Measurements from ENCODE around the gene TMEM161B.

The TMEM161B gene

GRCh38 chr5:88256872-88257271 lies 11.8 kb downstream of the TMEM161B start:
- no peak for TF ChIP-seq PPARA (CRISPR knock-in tag; IDR thresholded peaks at IDR 0.05; ENCODE audit: borderline replicate concordance)
- no peak for TF ChIP-seq BACH2 (CRISPR knock-in tag; IDR thresholded peaks at IDR 0.05; ENCODE audit: borderline replicate concordance)
- TF ChIP-seq SNAI2 (CRISPR knock-in tag; IDR thresholded peaks at IDR 0.05) = no peak
- no peak for TF ChIP-seq ZFP3 (CRISPR knock-in tag; IDR thresholded peaks at IDR 0.05)
- TF ChIP-seq TOX (CRISPR knock-in tag; IDR thresholded peaks at IDR 0.05; ENCODE audit: borderline replicate concordance) = no peak
- no peak for TF ChIP-seq OSR1 (CRISPR knock-in tag; IDR thresholded peaks at IDR 0.05)
- TF ChIP-seq ESRRG (CRISPR knock-in tag; IDR thresholded peaks at IDR 0.05) = no peak
- no peak for TF ChIP-seq CREB5 (CRISPR knock-in tag; IDR thresholded peaks at IDR 0.05; ENCODE audit: low read depth)
- no peak for TF ChIP-seq TCF4 (CRISPR knock-in tag; IDR thresholded peaks at IDR 0.05; ENCODE audit: borderline replicate concordance)
- TF ChIP-seq ISL1 (CRISPR knock-in tag; IDR thresholded peaks at IDR 0.05) = no peak
- no peak for TF ChIP-seq ZC3H10 (CRISPR knock-in tag; IDR thresholded peaks at IDR 0.05)
- no peak for TF ChIP-seq CSDC2 (CRISPR knock-in tag; IDR thresholded peaks at IDR 0.05)
- no peak for TF ChIP-seq TSHZ2 (CRISPR knock-in tag; IDR thresholded peaks at IDR 0.05)
- no peak for TF ChIP-seq ZNF70 (CRISPR knock-in tag; IDR thresholded peaks at IDR 0.05)
- no peak for TF ChIP-seq RARB (CRISPR knock-in tag; IDR thresholded peaks at IDR 0.05)
- ATAC-seq = no peak

GRCh38 chr5:88256037-88256436 lies 12.6 kb downstream of the TMEM161B start:
- ATAC-seq = no peak
- TF ChIP-seq ESRRG (CRISPR knock-in tag; IDR thresholded peaks at IDR 0.05) (no peak), ZNF70 (CRISPR knock-in tag; IDR thresholded peaks at IDR 0.05) (no peak)

- TF ChIP-seq TCF4 (CRISPR knock-in tag; IDR thresholded peaks at IDR 0.05; ENCODE audit: borderline replicate concordance) (no peak), ZFP30 (CRISPR knock-in tag; IDR thresholded peaks at IDR 0.05) (no peak), BACH2 (CRISPR knock-in tag; IDR thresholded peaks at IDR 0.05; ENCODE audit: borderline replicate concordance) (no peak), ARNTL (CRISPR knock-in tag; IDR thresholded peaks at IDR 0.05; ENCODE audit: borderline replicate concordance, low read depth) (no peak), ZFP3 (CRISPR knock-in tag; IDR thresholded peaks at IDR 0.05) (no peak), SNAI2 (CRISPR knock-in tag; IDR thresholded peaks at IDR 0.05) (no peak)
- ATAC-seq = no peak
Observed at GRCh38 chr5:88254320-88254719, 14.3 kb downstream of the TMEM161B start.

GRCh38 chr5:88251048-88251711 lies 17.5 kb downstream of the TMEM161B start:
- ATAC-seq = no peak
- TF ChIP-seq ZFP30 (CRISPR knock-in tag; IDR thresholded peaks at IDR 0.05) (no peak), CSDC2 (CRISPR knock-in tag; IDR thresholded peaks at IDR 0.05) (no peak), CREB5 (CRISPR knock-in tag; IDR thresholded peaks at IDR 0.05; ENCODE audit: low read depth) (no peak), TOX (CRISPR knock-in tag; IDR thresholded peaks at IDR 0.05; ENCODE audit: borderline replicate concordance) (no peak), GLIS3 (CRISPR knock-in tag; IDR thresholded peaks at IDR 0.05) (no peak), ZC3H10 (CRISPR knock-in tag; IDR thresholded peaks at IDR 0.05) (no peak), ARNTL (CRISPR knock-in tag; IDR thresholded peaks at IDR 0.05; ENCODE audit: borderline replicate concordance, low read depth) (no peak), PATZ1 (CRISPR knock-in tag; IDR thresholded peaks at IDR 0.05; ENCODE audit: borderline replicate concordance) (no peak), ISL1 (CRISPR knock-in tag; IDR thresholded peaks at IDR 0.05) (no peak), POU6F1 (CRISPR knock-in tag; IDR thresholded peaks at IDR 0.05; ENCODE audit: borderline replicate concordance, low read depth) (no peak), TSHZ2 (CRISPR knock-in tag; IDR thresholded peaks at IDR 0.05) (no peak), ESRRG (CRISPR knock-in tag; IDR thresholded peaks at IDR 0.05) (no peak), ZNF8 (CRISPR knock-in tag; IDR thresholded peaks at IDR 0.05) (no peak), BACH2 (CRISPR knock-in tag; IDR thresholded peaks at IDR 0.05; ENCODE audit: borderline replicate concordance) (no peak), OSR1 (CRISPR knock-in tag; IDR thresholded peaks at IDR 0.05) (no peak), PPARA (CRISPR knock-in tag; IDR thresholded peaks at IDR 0.05; ENCODE audit: borderline replicate concordance) (no peak), ZNF565 (CRISPR knock-in tag; conservative IDR thresholded peaks at IDR 0.05; ENCODE audit: low read depth) (no peak)
